OCI-LY7 (cell line): ENCODE results near the gene ODAD3.

ENCODE experiments used
- EZH2phosphoT487 ChIP-seq: fragments of 200-600 bp; sonication (generic); IDR thresholded peaks from 2 replicates; pipeline ENCODE4 v1.6.1; 2018; ENCODE audit warnings: low read depth, borderline replicate concordance, mild to moderate bottlenecking, mixed run types, antibody characterized with exemption, low read length, moderate library complexity, mixed read lengths
- TF ChIP-seq, protein P1 (sequence below): fragments of 200-600 bp; sonication (generic); conservative IDR thresholded peaks from 2 replicates; pipeline ENCODE4 v1.5.1; 2014; ENCODE audit warnings: mild to moderate bottlenecking, antibody characterized with exemption, low read length, moderate library complexity, mixed read lengths

GRCh38 chr19:11387162-11388034, 47.5 kb downstream of the ODAD3 start:
- TF ChIP-seq, protein P1, sequence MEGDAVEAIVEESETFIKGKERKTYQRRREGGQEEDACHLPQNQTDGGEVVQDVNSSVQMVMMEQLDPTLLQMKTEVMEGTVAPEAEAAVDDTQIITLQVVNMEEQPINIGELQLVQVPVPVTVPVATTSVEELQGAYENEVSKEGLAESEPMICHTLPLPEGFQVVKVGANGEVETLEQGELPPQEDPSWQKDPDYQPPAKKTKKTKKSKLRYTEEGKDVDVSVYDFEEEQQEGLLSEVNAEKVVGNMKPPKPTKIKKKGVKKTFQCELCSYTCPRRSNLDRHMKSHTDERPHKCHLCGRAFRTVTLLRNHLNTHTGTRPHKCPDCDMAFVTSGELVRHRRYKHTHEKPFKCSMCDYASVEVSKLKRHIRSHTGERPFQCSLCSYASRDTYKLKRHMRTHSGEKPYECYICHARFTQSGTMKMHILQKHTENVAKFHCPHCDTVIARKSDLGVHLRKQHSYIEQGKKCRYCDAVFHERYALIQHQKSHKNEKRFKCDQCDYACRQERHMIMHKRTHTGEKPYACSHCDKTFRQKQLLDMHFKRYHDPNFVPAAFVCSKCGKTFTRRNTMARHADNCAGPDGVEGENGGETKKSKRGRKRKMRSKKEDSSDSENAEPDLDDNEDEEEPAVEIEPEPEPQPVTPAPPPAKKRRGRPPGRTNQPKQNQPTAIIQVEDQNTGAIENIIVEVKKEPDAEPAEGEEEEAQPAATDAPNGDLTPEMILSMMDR: no peak
- TF ChIP-seq EZH2phosphoT487: no peak
